ENCODE data around the gene SLC25A39.

The SLC25A39 gene

DNA sequence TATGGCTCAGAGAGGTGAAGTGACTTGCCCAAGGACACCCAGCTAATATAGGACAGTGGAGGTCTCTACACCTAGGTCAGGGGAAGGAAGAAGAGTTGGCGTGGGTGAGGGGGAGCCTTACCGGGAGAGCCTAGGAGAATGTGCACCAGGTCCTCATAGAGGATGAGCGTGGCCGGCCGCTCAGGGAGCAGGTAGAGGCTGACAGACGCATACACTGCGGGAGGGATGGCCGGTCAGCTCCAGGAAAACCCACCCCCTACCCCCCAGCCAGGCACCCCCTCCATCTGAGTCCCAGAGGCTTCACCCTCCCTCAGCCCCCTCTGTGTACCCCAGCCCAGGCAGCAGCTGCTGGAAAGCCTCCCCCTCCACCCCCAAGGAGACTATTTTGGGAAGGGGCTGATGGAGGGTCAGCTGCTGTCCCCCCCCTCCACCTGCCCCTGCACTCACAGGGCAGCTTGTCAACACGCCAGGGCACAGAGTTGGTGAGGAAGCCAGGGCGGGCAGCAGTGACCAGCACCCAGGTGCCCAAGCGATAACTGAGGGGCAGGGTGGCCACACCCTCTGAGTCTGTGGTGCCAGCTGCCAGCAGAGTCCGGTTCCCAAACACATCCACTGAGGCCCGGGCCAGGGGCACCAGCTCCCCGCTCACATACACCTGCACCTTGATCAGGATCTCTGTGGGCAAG is 35.0 kb upstream of the SLC25A39 start:
- Histone ChIP-seq H3K4ac (ENCODE audit: low read depth, low read length) (no peak overlapping the region), H3K27me3 (ENCODE audit: insufficient read depth, low read length) (no peaks in the 10 kb centered on the region), H3K14ac (ENCODE audit: low read length) (no peak overlapping the region), H4K8ac (ENCODE audit: low read depth, low read length) (no peak overlapping the region), H4K91ac (ENCODE audit: low read depth, low read length) (no peak overlapping the region), H3K18ac (ENCODE audit: low read length) (no peak overlapping the region), H3K23ac (ENCODE audit: low read length) (no peak overlapping the region), H3K79me1 (ENCODE audit: low read length) (peaks cover 6% of the 10 kb centered on the region), H3K27ac (ENCODE audit: low read depth, low read length) (no peak overlapping the region), H2AFZ (ENCODE audit: insufficient read depth, low read length, poor library complexity) (no peak overlapping the region), H3K36me3 (ENCODE audit: control insufficient read depth in 1 of 2, insufficient read depth in 2 of 2, low read length in 2 of 2) (peaks cover 6 to 9% of the 10 kb centered on the region in 2 experiments), H2BK12ac (ENCODE audit: low read length) (no peak overlapping the region), H3K4me3 (ENCODE audit: low read depth, low read length) (no peak overlapping the region), H2AK5ac (ENCODE audit: low read length) (no peak overlapping the region), H4K12ac (ENCODE audit: low read depth, low read length) (no peak overlapping the region), H3K4me1 (ENCODE audit: control insufficient read depth in 1 of 2, insufficient read depth in 2 of 2, low read length in 2 of 2) (peaks cover 2 to 11% of the 10 kb centered on the region in 2 experiments), H2BK120ac (ENCODE audit: insufficient read depth, low read length, poor library complexity) (no peak overlapping the region), H3K9ac (ENCODE audit: low read length) (no peak overlapping the region), H2BK5ac (ENCODE audit: low read depth, low read length, poor library complexity) (no peak overlapping the region), H3K9me3 (ENCODE audit: insufficient read depth, low read depth, low read length) (no peaks in the 10 kb centered on the region), H3K79me2 (ENCODE audit: control insufficient read depth, insufficient read depth, low read length, poor library complexity) (peaks cover 6% of the 10 kb centered on the region), H3K4me2 (ENCODE audit: low read length) (no peak overlapping the region)
- WGBS (ENCODE audit: extremely low coverage, insufficient coverage, insufficient read length), result no CpG with 5 or more reads among the region's 14 CpGs
- DNase-seq, result no peak

DNA sequence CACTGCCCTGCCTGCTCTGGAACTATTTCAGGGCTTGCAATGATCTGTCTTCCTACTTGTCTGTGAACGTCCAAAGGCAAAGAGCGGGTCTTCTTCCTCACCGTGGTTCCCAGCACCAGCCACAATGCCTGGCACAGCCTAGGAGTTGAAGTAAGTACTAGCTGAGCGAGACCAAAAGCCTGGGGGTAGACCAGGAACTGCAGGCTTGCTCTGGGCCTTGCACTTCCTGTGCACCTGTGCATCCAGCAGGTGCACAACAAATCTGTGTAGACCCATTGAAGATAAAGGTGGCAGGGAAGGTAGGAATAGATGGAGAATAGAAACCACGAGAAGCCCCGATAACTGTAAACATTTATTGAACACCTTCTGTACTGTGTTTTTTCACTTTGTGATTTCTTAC is 34.4 kb upstream of the SLC25A39 start:
- Histone ChIP-seq H3K36me3 (ENCODE audit: control insufficient read depth in 1 of 2, insufficient read depth in 2 of 2, low read length in 2 of 2) (peaks cover 6 to 9% of the 10 kb centered on the region in 2 experiments), H3K79me2 (ENCODE audit: control insufficient read depth, insufficient read depth, low read length, poor library complexity) (peaks cover 6% of the 10 kb centered on the region), H3K79me1 (ENCODE audit: low read length) (peaks cover 6% of the 10 kb centered on the region), H3K14ac (ENCODE audit: low read length) (no peak overlapping the region), H3K4ac (ENCODE audit: low read depth, low read length) (no peak overlapping the region), H3K9me3 (ENCODE audit: insufficient read depth, low read depth, low read length) (no peaks in the 10 kb centered on the region), H3K18ac (ENCODE audit: low read length) (no peak overlapping the region), H2BK5ac (ENCODE audit: low read depth, low read length, poor library complexity) (no peak overlapping the region), H4K91ac (ENCODE audit: low read depth, low read length) (no peak overlapping the region), H3K4me2 (ENCODE audit: low read length) (no peak overlapping the region), H3K4me1 (ENCODE audit: control insufficient read depth in 1 of 2, insufficient read depth in 2 of 2, low read length in 2 of 2) (peaks cover 2 to 11% of the 10 kb centered on the region in 2 experiments), H2BK120ac (ENCODE audit: insufficient read depth, low read length, poor library complexity) (no peak overlapping the region), H4K12ac (ENCODE audit: low read depth, low read length) (peak overlapping the region; percentile 10), H3K27ac (ENCODE audit: low read depth, low read length) (no peak overlapping the region), H3K23ac (ENCODE audit: low read length) (no peak overlapping the region), H3K9ac (ENCODE audit: low read length) (no peak overlapping the region), H3K27me3 (ENCODE audit: insufficient read depth, low read length) (no peaks in the 10 kb centered on the region), H3K4me3 (ENCODE audit: low read depth, low read length) (no peak overlapping the region), H2AK5ac (ENCODE audit: low read length) (no peak overlapping the region), H2BK12ac (ENCODE audit: low read length) (no peak overlapping the region), H2AFZ (ENCODE audit: insufficient read depth, low read length, poor library complexity) (no peak overlapping the region), H4K8ac (ENCODE audit: low read depth, low read length) (no peak overlapping the region)
- no CpG with 5 or more reads among the region's 6 CpGs for WGBS (ENCODE audit: extremely low coverage, insufficient coverage, insufficient read length)
- no peak for DNase-seq

DNA sequence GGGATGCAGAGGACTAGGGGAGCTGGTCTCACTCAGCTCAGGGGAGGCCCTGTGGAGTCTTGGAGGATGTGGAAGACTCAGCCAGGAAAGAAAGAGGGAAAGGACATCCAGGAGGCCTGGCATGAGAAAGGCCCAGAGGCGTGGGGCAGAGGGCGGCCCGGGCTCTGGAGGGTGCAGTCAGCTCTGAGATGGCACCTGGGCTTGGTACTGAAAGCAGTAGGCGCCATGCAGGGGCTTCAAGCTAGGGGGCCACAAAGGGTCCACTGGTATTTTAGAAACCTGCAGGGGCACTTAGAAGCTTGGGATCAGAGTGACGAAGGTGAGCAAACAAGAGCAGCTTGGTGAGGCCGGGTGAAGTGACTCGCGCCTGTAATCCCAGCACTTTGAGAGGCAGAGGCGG is 33.4 kb upstream of the SLC25A39 start:
- Histone ChIP-seq H2BK5ac (ENCODE audit: low read depth, low read length, poor library complexity) (no peak overlapping the region), H3K23ac (ENCODE audit: low read length) (no peak overlapping the region), H3K9ac (ENCODE audit: low read length) (no peak overlapping the region), H2AFZ (ENCODE audit: insufficient read depth, low read length, poor library complexity) (no peak overlapping the region), H3K4me3 (ENCODE audit: low read depth, low read length) (no peak overlapping the region), H3K4me1 (ENCODE audit: control insufficient read depth in 1 of 2, insufficient read depth in 2 of 2, low read length in 2 of 2) (peaks cover 2 to 13% of the 10 kb centered on the region in 2 experiments), H4K8ac (ENCODE audit: low read depth, low read length) (no peak overlapping the region), H2BK12ac (ENCODE audit: low read length) (no peak overlapping the region), H3K18ac (ENCODE audit: low read length) (no peak overlapping the region), H4K12ac (ENCODE audit: low read depth, low read length) (no peak overlapping the region), H4K91ac (ENCODE audit: low read depth, low read length) (no peak overlapping the region), H3K4ac (ENCODE audit: low read depth, low read length) (no peak overlapping the region), H2AK5ac (ENCODE audit: low read length) (no peak overlapping the region), H3K27me3 (ENCODE audit: insufficient read depth, low read length) (no peaks in the 10 kb centered on the region), H3K79me2 (ENCODE audit: control insufficient read depth, insufficient read depth, low read length, poor library complexity) (peaks cover 1% of the 10 kb centered on the region), H3K14ac (ENCODE audit: low read length) (no peak overlapping the region), H3K79me1 (ENCODE audit: low read length) (peaks cover 1% of the 10 kb centered on the region), H3K36me3 (ENCODE audit: control insufficient read depth in 1 of 2, insufficient read depth in 2 of 2, low read length in 2 of 2) (peaks cover 6 to 9% of the 10 kb centered on the region in 2 experiments), H3K9me3 (ENCODE audit: insufficient read depth, low read depth, low read length) (no peaks in the 10 kb centered on the region), H3K27ac (ENCODE audit: low read depth, low read length) (no peak overlapping the region), H3K4me2 (ENCODE audit: low read length) (no peak overlapping the region), H2BK120ac (ENCODE audit: insufficient read depth, low read length, poor library complexity) (no peak overlapping the region)
- WGBS (ENCODE audit: extremely low coverage, insufficient coverage, insufficient read length), result no CpG with 5 or more reads among the region's 9 CpGs
- DNase-seq, result no peak

- H3K27me3 ChIP-seq (ENCODE audit: insufficient read depth, low read length), result no peaks in the 10 kb centered on the region
- no peak overlapping the region for H3K14ac ChIP-seq (ENCODE audit: low read length)
- no peak overlapping the region for H3K18ac ChIP-seq (ENCODE audit: low read length)
- no CpG with 5 or more reads among the region's 11 CpGs for WGBS (ENCODE audit: extremely low coverage, insufficient coverage, insufficient read length)
- H2BK120ac ChIP-seq (ENCODE audit: insufficient read depth, low read length, poor library complexity), result no peak overlapping the region
- no peak overlapping the region for H3K4me3 ChIP-seq (ENCODE audit: low read depth, low read length)
- H3K4ac ChIP-seq (ENCODE audit: low read depth, low read length), result no peak overlapping the region
- H3K4me2 ChIP-seq (ENCODE audit: low read length), result no peak overlapping the region
- H2BK5ac ChIP-seq (ENCODE audit: low read depth, low read length, poor library complexity), result no peak overlapping the region
- H3K79me2 ChIP-seq (ENCODE audit: control insufficient read depth, insufficient read depth, low read length, poor library complexity), result no peaks in the 10 kb centered on the region
- H4K91ac ChIP-seq (ENCODE audit: low read depth, low read length), result no peak overlapping the region
- no peak overlapping the region for H3K23ac ChIP-seq (ENCODE audit: low read length)
- no peak overlapping the region for H4K8ac ChIP-seq (ENCODE audit: low read depth, low read length)
- no peaks in the 10 kb centered on the region for H3K79me1 ChIP-seq (ENCODE audit: low read length)
- peaks cover 22 to 28% of the 10 kb centered on the region in 2 experiments for H3K36me3 ChIP-seq (ENCODE audit: control insufficient read depth in 1 of 2, insufficient read depth in 2 of 2, low read length in 2 of 2)
- no peak for DNase-seq
- H2AK5ac ChIP-seq (ENCODE audit: low read length), result no peak overlapping the region
- H3K27ac ChIP-seq (ENCODE audit: low read depth, low read length), result no peak overlapping the region
- no peak overlapping the region for H4K12ac ChIP-seq (ENCODE audit: low read depth, low read length)
- H2AFZ ChIP-seq (ENCODE audit: insufficient read depth, low read length, poor library complexity), result no peak overlapping the region
- peaks cover 0 to 10% of the 10 kb centered on the region in 2 experiments for H3K4me1 ChIP-seq (ENCODE audit: control insufficient read depth in 1 of 2, insufficient read depth in 2 of 2, low read length in 2 of 2)
- no peaks in the 10 kb centered on the region for H3K9me3 ChIP-seq (ENCODE audit: insufficient read depth, low read depth, low read length)
- no peak overlapping the region for H2BK12ac ChIP-seq (ENCODE audit: low read length)
- no peak overlapping the region for H3K9ac ChIP-seq (ENCODE audit: low read length)
These were observed 31.6 kb upstream of the SLC25A39 start for GRCh38 chr17:44356241-44356640.
